A549 (cell line): Measurements from ENCODE around the gene KIAA1586.

ENCODE experiments used
- TFCP2L1 ChIP-seq: fragments of 250-450 bp; sonication (Bioruptor Pico); IDR thresholded peaks from 2 replicates; pipeline ENCODE4 v1.5.0; 2021; ENCODE audit warnings: mild to moderate bottlenecking
- TF ChIP-seq, protein P1 (sequence below): fragments of >200 bp; sonication (Bioruptor Twin); formaldehyde crosslinking; IDR thresholded peaks from 3 replicates; pipeline ENCODE4 v1.5.1; 2016

DNA sequence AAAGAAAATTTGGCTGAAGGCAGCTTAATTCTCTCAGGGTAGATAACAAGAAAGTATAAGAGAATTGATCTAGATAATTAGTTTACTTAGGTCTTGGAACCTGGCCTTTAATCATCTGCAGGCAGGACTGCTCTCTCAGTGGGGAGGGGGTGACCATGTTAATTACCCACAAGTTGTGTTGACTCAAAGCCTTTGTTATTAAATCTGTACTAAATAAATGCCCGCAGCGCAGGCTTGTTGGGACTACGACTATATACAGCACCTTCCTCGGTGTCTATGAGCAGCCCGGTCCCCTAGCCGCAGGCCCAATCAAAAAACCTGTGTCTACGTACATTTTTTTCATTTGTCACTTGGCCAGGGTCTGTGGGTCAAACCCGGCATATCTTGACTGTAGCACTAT, 27.9 kb downstream of the KIAA1586 start:
- TF ChIP-seq, protein P1, sequence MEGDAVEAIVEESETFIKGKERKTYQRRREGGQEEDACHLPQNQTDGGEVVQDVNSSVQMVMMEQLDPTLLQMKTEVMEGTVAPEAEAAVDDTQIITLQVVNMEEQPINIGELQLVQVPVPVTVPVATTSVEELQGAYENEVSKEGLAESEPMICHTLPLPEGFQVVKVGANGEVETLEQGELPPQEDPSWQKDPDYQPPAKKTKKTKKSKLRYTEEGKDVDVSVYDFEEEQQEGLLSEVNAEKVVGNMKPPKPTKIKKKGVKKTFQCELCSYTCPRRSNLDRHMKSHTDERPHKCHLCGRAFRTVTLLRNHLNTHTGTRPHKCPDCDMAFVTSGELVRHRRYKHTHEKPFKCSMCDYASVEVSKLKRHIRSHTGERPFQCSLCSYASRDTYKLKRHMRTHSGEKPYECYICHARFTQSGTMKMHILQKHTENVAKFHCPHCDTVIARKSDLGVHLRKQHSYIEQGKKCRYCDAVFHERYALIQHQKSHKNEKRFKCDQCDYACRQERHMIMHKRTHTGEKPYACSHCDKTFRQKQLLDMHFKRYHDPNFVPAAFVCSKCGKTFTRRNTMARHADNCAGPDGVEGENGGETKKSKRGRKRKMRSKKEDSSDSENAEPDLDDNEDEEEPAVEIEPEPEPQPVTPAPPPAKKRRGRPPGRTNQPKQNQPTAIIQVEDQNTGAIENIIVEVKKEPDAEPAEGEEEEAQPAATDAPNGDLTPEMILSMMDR, result no peak
- TF ChIP-seq TFCP2L1 (CRISPR knock-in tag), result no peak
